HG03571 (cell line): ENCODE data around the gene DNTTIP2.
A peak's percentile ranks its signal among the peaks of the same experiment; 100 is the strongest.
"Not testable (repeated sequence)": the region's sequence is repeated elsewhere in the genome, so short reads cannot be mapped to it uniquely, and the experiment has no call there.

Experiments used
- ATAC-seq: cut with Tn5 transposase; IDR thresholded peaks from one replicate; pipeline ENCODE4 v1.9.1; 2021; ENCODE audit not compliant: unreplicated experiment

DNTTIP2 gene

GRCh38 chr1:93876244-93876643 lies 2.8 kb downstream of the DNTTIP2 start:
- ATAC-seq = no peak

- no peak for ATAC-seq
Observed at GRCh38 chr1:93874025-93874651, 4.9 kb downstream of the DNTTIP2 start.

GRCh38 chr1:93871366-93871765 lies 7.6 kb downstream of the DNTTIP2 start:
- ATAC-seq = no peak

DNA sequence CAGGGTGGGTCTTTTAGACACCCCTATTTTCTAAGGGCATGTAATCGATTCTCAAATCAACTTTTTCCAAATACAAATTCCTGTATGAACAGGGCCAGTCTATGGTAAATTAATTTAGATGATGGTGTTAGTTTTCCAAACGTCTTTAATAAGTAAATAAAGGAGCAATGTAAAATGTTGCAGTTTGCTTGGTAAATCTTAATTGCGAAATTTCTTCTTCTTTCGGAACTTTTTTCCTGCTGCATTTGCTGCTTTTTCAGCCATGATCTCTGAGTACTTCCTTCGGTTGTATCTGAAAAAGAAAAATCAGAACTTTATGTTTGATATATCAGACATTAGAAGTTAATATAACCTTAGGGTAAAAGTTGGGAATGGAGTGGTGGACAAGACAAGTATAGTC lies 9.4 kb downstream of the DNTTIP2 start:
- ATAC-seq = no peak

DNA sequence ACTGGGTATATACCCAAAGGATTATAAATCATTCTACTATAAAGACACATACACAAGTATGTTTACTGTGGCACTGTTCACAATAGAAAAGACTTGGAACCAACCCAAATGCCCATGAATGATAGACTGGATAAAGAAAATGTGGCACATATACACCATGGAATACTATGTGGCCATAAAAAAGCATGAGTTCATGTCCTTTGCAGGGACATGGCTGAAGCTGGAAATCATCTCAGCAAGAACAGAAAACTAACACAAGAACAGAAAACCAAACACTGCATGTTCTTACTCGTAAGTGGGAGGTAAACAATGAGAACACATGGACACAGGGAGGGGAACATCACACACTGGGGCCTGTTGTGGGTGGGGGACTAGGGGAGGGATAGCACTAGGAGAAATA lies 10.5 kb downstream of the DNTTIP2 start:
- not testable (repeated sequence) for ATAC-seq

DNA sequence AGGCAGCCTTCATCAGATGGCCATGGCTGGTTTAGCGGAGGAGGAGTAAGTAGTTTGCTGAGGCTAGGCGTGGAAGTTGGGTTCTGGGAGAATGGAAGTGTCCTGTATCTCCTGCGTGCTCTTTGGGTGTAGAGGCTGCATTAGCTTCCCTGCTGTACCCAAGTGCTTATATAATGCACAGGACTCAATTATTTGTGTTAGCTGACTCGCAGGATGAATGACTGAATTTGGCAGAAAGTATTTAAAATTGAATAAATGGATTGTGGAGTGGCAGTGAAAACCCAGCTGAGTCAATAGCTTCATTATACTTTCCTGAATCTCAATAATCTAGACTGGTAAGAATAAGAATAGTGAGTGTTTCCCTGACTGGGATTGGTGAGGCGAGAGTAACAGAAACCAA lies 13.8 kb downstream of the DNTTIP2 start:
- no peak for ATAC-seq

DNA sequence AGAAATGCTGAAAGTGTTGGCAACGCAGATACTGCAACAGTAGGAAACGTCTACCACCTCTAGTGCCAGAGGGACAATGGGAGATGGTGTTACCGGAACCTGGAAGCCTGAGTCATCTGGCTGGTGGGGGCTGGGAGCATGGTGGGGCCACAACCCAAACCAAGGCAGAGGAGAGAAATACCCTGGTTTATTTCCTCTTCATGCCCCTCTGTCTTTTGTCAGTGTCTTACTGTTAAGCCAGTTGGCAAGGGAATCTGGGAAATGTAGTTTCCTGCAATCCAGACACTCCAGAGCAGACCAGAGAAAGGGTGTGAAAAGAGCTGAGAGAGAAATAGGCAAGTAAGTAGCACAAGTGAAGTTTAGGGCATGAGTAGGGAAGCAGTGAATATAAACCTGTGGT lies 14.8 kb downstream of the DNTTIP2 start:
- ATAC-seq = no peak

- not testable (repeated sequence) for ATAC-seq
Observed at GRCh38 chr1:93857653-93858052, 21.4 kb downstream of the DNTTIP2 start.

- ATAC-seq = not testable (repeated sequence)
Observed at GRCh38 chr1:93855983-93856382, 23.0 kb downstream of the DNTTIP2 start.

DNA sequence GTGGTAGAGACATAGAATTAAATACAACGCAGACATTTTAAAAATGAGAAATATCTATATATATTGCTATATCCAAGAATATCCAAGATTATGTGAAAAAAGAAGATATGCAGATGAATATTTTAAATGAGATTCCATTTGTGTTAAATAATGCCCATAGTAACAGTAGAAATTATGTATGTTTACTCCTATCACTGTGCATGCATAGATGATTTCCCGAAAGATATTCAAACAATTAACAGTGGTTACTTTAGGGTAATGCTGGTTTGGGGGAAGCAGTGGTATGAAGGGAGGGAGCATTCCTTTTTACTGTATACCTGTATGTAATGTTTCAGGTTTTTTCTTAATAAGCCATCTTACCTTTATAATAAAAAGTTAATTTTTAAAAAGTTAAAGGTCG lies 25.1 kb downstream of the DNTTIP2 start:
- ATAC-seq = no peak

- ATAC-seq = no peak
Observed at GRCh38 chr1:93851878-93852277, 27.1 kb downstream of the DNTTIP2 start.

- no peak for ATAC-seq
Observed at GRCh38 chr1:93851327-93851712, 27.7 kb downstream of the DNTTIP2 start.

DNA sequence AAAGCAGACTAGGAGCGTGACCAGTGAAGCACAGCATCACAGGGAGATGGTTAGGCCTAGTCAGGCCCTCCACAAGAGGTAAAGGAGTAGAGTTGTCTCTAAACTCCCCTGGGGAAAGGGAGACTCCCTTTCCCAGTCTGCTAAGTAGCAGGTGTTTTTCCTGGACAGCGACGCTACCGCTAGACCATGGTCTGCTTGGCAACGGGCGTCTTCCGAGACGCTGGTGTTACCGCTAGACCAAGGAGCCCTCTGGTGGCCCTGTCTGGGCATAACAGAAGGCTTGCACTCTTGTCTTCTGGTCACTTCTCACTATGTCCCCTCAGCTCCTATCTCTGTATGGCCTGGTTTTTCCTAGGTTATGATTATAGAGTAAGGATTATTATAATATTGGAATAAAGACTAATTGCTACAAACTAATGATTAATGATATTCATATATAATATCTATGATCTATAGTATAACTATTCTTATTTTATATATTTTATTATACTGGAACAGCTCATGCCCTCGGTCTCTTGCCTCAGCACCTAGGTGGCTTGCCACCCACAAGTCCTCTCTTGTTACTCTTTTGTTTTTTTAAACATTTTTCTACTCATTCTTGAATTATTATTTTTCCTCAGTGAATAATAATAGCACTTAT lies 28.2 kb downstream of the DNTTIP2 start:
- not testable (repeated sequence) for ATAC-seq

DNA sequence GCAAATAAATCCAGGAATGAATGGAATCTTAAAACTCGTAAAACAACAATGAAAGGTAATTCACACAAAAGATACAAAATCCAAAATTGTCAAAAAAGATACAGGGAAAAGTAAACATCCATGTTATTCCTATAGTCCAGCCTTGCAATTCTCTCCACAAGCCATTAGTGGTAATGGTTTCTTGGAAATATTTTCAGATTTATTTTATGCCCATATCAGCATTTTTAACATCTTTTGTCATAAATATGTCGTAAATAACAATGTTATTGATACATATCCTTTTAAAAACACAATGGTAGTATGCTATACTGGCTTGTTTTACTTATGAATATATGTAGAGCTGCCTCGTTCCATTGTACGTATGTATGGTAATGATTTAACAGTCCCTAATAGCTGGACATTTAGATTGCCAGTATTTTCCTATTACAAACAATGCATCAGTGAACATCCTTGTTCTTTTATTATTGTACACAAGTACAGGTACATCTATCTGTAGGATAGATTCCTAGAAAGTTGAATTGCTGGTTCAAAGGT lies 30.6 kb downstream of the DNTTIP2 start:
- ATAC-seq = no peak

DNA sequence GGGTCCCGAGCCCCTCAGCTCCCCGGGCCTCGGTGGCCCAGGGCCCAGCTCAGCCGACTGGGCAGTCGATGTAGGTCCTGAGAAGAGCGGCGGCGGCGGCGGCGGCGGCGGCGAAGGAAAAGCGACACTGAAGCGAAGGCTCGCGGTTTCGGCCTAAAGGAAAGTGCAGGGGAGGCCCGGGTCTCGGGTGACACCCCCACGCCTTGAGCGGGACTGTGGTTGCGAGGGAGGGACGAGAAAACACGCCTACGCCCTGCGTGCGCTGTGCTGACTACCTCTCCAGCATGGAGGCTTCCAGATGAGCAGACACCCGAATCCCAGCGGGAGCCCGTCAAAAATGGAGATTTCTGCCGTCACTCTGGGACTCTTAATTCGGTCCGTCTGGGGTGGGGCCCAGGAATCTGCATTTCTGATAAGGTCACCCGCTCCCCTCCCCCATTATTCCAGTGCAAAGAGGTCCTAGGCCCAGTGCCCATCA lies 31.2 kb downstream of the DNTTIP2 start:
- ATAC-seq = peak; percentile 13

DNA sequence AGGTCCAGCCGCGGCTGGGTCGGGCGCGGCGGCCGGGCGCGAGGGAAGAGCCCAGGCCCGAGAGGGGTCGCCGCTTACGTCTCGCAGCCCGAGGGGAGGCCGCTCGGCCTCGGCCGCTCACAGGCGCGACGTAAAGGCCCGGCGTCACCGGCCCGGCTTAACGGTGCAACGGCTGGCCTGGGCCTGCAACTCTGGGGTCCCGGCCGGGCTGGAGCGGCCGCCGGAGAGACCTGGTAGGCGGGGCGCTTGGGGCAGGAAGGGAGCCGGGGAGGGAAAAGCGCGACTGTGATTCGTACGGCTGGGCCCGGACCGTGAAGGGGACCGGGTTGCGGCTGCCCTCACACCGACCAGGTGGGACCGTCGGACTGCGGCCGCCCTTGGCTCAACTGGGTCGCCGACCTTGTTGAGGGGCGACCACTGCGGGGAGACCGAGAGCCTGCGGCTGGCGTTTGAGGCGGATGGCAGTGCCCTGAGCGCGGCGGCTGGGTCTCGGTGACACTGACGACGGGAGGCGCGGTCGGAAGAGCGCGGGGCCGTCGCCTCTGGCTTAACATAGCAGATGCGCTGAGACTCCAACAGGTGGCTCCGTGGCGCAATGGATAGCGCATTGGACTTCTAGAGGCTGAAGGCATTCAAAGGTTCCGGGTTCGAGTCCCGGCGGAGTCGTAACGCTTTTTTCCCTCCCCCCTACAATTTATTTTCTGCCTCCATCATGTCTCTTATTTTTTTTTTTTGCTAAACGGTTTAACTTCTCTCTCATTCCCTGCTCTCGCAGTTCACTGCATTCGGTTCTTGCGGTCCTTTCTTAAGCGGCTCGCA lies 31.8 kb downstream of the DNTTIP2 start:
- peak; percentile 70 for ATAC-seq

DNA sequence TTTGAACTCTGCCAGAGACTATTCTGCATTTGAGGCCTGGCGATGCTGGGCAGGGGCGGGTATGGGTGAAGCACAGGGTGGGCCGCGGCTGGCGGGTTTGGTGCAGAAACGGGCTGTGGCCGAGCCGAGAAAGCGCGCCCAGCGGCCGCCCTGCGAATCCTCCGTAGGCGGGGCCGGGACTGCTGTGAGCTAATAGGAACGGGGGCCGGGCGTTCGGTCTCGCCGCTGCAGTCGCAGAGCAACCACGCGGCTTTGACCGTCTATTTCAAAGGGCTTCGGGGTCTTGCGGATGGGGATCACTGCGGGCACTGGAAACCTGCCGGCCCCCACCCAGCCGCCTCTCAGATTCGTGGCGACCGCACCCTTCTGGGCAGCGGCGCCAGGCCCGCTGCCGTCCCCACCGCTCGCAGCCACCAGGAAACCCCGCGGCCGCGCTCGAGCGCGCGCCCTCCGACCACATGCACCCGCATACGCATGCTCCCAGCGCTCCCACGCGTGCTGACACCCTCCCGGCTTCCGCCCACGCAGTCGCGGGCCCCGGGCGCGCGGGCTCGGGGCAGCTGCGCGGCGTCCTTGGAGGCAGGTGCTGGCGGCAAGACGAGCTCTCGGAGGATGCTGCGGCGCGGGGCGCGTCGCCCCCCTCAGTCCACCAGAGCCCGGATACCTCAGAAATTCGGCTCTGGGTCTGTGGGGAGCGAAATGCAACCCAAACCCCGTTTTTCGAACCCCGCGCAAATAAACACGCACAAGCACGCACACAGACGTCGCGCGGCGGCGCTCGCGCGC lies 32.6 kb downstream of the DNTTIP2 start:
- ATAC-seq = peak; percentile 51

DNA sequence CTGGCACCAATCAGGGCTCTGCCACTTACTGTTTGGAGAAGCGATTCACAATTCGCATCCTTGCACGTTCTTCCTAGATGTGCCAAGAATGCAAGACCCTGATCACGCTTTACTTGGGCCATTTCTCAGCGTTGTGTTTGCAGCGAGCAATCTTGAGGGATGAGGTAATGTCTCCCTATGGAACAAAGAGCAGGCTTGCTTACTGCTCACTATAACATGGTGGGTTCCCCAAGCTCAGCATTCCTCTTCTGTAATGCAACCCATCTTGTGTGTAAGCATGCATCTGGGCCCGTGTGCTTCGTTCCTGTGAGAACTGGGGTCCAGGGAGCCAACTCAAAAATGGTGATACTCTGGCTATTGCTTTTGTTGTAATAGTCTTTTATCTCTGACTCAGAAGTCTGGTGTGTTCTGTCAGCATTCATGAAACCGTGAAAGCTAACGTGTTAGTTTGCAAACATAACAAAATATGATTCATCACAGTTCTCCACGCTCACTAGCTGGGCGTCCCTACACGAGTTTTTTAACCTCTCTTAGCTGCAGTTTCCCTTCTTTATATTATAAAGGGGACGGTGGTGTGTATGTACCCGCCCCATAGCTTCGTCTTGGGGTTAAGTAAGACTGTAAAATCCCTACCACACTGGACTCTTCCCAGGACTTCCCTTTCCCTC lies 33.3 kb downstream of the DNTTIP2 start:
- ATAC-seq = peak; percentile 8

GRCh38 chr1:93844262-93845045 lies 34.6 kb downstream of the DNTTIP2 start:
- no peak for ATAC-seq
